SH-SY5Y (cell line): ENCODE measurements around the gene GNPAT.

ENCODE experiments used
- GATA2 ChIP-seq: IDR thresholded peaks from 2 replicates; pipeline ENCODE4 v1.6.1; 2011; ENCODE audit warnings: mild to moderate bottlenecking, low read depth, low read length
- GATA3 ChIP-seq: IDR thresholded peaks from 2 replicates; pipeline ENCODE4 v1.6.1; 2011; ENCODE audit warnings: low read depth, mild to moderate bottlenecking, low read length, moderate library complexity

DNA sequence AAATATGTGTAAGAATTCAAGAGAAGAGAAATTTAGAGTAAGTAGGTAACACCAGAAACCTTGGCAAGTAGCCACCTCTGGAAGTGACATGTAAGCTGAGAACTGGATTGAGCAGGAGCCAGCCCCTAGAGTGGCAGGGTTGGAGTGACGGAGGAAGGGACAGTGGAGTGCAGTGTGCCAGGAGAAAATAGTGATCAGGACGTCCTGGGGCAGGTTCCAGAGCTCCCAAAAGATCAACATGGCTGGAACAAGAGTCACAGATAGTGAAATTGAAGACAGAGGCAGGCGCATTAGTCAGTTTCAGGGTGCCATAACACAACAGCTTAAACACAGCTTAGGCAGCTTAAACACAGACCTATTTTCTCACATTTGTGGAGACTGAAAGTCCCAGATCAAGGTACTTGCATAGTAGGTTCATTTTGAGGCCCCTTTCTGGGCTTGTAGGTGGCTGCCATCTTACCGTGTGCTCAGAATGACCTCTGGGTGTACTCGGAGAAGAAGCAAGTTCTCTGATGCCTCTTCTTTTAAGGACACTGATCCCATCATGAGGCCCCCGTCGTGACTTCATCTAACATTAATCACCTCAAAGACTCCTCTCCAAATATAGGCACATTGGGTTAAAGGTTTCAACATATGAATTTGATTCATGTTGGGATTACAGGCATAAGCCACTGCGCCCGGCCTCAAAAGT, 37.2 kb downstream of the GNPAT start:
- TF ChIP-seq GATA2 (no peak), GATA3 (no peak)
